ENCODE measurements around the gene SH3BP5.
A peak's percentile ranks its signal among the peaks of the same experiment; 100 is the strongest.

Gene SH3BP5

DNA sequence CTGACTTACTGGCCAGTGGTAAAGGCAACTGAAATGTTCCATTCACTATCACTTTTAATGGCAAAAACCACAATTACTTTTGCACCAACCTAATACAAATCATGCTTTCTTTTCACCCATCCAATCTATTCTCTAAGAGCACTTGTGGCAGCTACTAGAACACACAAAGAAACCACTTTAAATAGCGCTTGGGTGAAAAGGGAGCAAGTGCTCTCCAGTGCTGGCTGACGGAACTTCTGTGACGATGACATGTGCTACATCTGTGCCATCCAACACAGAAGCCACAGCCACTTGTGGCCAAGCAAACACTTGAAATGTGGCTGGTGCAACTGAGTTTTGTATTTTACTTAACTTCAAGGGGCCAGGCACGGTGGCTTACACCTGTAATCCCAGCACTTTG, 18.9 kb downstream of the SH3BP5 start:
- no peak overlapping the region for H3K4me3 ChIP-seq (ENCODE audit: low read depth, low read length)
- TF ChIP-seq, protein P1, sequence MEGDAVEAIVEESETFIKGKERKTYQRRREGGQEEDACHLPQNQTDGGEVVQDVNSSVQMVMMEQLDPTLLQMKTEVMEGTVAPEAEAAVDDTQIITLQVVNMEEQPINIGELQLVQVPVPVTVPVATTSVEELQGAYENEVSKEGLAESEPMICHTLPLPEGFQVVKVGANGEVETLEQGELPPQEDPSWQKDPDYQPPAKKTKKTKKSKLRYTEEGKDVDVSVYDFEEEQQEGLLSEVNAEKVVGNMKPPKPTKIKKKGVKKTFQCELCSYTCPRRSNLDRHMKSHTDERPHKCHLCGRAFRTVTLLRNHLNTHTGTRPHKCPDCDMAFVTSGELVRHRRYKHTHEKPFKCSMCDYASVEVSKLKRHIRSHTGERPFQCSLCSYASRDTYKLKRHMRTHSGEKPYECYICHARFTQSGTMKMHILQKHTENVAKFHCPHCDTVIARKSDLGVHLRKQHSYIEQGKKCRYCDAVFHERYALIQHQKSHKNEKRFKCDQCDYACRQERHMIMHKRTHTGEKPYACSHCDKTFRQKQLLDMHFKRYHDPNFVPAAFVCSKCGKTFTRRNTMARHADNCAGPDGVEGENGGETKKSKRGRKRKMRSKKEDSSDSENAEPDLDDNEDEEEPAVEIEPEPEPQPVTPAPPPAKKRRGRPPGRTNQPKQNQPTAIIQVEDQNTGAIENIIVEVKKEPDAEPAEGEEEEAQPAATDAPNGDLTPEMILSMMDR (IDR thresholded peaks at IDR 0.05; ENCODE audit: low read depth, low read length), result no peak

GRCh38 chr3:15312550-15312949, 19.8 kb downstream of the SH3BP5 start:
- TF ChIP-seq, protein P1 (IDR thresholded peaks at IDR 0.05; ENCODE audit: low read depth, low read length), result no peak
- H3K4me3 ChIP-seq (ENCODE audit: low read depth, low read length), result no peak overlapping the region

- TF ChIP-seq, protein P1 (IDR thresholded peaks at IDR 0.05; ENCODE audit: low read depth, low read length), result no peak
- H3K4me3 ChIP-seq (ENCODE audit: low read depth, low read length), result no peak overlapping the region
These were observed 21.7 kb downstream of the SH3BP5 start for GRCh38 chr3:15310491-15311370.

GRCh38 chr3:15309662-15310335, 22.6 kb downstream of the SH3BP5 start:
- TF ChIP-seq, protein P1 (IDR thresholded peaks at IDR 0.05; ENCODE audit: low read depth, low read length), result no peak
- no peak overlapping the region for H3K4me3 ChIP-seq (ENCODE audit: low read depth, low read length)

DNA sequence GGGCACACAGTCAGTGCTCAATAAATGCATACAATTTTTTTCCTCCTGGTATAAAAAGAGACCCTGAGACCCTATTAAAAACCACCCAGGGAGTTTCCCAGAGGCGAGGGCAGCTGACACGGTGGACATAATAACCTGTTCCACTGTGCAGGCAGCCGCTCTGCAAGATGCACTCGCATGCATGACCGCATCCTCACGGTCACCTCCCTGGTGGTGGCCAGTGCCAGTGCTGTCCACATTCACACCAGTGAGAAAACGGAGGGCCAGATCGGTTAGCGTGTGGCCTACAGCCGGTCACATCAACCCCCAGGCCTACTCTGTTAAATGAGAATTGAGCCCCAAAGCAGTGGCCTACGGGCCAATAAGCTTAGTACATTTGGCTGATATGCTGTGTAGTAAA, 24.8 kb downstream of the SH3BP5 start:
- H3K4me3 ChIP-seq (ENCODE audit: low read depth, low read length), result no peak overlapping the region
- TF ChIP-seq, protein P1 (IDR thresholded peaks at IDR 0.05; ENCODE audit: low read depth, low read length), result no peak

DNA sequence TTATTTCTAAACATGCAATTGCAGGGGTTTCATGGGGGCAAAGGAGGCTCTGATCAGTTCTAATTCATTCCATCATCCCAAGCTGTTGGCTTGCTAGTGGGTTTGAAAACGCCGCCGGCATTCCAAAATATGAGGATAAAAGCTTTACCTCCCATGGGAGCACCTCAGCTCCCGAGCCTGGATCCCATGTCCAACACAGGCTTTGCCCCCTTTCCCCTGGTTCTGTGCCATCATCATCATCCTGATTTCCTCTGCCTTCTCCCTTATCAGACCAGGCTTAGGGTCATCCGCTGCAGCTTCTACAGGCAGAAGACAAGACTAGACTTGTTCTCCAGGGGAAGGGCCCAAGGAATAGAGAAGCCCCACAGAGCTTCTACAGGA, 25.4 kb downstream of the SH3BP5 start:
- TF ChIP-seq, protein P1 (IDR thresholded peaks at IDR 0.05; ENCODE audit: low read depth, low read length), result no peak
- H3K4me3 ChIP-seq (ENCODE audit: low read depth, low read length), result no peak overlapping the region

- TF ChIP-seq, protein P1 (IDR thresholded peaks at IDR 0.05; ENCODE audit: low read depth, low read length), result peak; percentile 23; the same call in 1 of the 2 replicates
- no peak overlapping the region for H3K4me3 ChIP-seq (ENCODE audit: low read depth, low read length)
These were observed 27.0 kb downstream of the SH3BP5 start for GRCh38 chr3:15305359-15305844.
